NCI-H1930 (cell line): ENCODE data around the gene PTGIS.
"Not testable (repeated sequence)": the region's sequence is repeated elsewhere in the genome, so short reads cannot be mapped to it uniquely, and the experiment has no call there.

Experiments
- DNase-seq, 2 experiments: peaks; one replicate each; lab custom pipeline; 2025; lab: John Stamatoyannopoulos, UW

Gene PTGIS

DNA sequence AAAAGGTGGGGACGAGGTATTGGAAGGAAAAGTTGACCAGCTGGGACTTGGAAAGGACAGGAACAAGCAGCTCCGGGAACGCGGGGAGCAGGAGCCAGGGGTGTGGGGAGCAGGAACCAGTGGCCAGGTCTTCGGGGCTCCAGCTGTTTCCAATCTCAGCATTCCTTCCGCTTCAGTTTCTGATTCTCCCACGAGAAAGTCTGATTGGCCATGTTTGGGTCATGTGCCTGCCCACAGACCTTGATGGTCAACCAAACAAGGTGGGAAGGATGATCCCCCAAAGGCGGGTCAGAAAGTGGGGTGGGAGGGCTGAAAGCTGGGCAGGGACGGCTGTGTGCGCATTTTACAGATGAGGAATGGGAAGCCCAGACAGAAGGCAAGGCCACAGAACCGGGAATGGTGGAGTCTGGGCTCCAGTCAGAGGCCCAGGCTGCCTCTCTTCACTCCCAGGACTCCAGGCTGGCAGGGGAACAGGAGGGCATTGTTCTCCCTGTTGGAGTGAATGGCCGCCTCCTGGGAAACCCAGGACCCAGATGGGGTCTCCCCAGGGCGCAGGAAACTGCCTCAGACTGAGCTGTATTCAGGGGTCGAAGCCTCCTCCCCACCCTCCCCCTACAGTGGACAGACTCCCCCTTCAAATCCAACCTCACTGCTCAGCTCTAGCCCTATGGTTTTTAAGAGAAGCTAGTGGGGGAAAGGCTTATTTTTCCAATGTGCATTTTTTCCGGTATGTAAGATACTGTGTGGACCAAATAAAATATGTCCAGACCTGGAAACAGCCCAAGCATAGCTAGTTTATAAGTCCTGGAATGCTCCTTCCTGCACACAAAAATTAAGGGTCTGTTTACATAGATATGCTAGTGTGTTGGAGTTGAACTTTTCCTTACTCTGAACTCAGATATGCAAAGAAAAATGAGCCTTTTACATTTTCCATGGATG lies 12.2 kb upstream of the PTGIS start:
- DNase-seq = no peak

DNA sequence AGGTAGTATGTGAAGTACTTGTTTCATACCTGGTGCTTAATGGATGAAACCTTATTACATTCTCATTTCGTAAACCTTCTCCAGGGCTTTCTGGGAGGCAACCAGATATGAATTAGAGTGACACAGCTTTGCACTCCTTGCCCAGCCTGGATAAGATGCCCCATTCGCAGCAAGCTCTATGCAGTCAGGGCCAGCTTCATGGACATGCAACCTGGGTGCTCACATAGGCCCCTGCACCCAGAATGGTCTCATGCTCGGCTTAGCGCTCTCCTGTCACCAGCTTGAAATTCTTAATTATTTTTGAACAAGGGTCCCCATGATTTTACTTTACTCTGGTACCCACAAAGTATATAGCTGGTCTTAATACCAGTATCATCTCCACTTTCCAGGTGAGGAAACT lies 11.3 kb upstream of the PTGIS start:
- DNase-seq = no peak

DNA sequence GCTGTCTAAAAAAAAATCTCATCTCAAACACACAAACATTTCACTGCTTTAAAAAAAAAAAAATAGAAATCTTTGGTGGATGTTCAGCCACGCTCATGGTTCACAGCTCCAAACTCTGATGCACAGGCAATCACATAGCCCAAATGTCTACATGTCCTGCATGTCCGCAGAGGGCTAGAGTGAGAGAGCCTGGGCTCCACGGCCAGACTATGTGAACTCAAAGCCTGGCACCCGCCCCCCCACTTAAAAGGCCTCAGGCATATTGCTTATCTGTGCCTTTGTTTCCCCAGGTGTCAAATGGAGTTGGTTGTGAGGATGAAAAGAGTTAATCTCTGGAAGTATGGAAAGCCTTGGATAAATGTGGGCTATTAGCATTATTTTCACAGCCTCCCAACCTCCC lies 10.5 kb upstream of the PTGIS start:
- no peak for DNase-seq

DNA sequence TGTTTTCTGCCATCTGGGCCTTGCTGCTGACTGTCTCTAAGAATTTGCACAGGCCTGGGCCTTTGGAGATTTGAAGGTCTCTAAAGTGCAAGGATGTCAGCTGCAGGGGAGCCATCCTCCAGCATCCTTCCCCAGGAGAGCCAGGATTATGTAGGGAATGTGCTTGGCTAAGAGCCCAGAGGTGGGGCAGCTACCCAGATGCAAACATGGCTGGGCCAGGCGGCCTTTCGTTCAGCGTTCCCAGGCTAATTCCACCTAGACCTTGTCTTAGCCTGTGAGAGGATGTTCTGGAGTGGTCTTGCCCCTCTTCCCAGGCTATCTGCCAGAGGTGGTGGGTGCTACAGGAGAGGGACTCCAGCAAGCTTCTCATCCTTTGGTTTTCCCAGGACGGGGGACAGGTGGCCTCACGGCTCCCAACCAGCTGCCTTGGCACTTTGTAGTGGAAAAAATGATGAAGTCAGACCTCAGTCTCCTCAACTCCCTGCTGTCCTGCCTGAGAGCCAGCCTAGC lies 7.7 kb upstream of the PTGIS start:
- no peak for DNase-seq

DNA sequence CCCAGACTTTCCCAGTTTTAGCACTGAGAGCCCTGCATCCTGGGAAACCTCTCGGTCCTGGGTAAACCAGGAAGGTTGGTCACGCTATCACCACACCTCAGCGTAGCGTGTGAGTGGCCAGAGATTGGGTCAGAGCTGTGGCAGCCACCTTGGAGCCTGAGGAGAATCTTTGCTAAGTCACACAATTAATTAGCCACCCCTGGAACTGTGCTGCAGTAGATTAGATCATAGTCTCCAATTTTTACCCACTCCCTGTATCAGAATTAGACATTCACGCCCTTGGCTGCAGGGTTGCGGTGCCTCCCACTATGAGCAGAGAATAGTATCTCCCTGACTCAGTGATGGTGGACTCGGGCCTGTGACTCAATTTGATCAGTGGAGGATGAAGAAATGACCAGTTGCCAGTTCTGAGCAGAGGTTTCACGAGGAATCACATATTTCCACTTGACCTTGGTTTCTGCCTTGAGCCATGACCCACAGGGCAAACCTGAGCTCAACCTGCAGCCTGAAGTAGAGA lies 6.0 kb upstream of the PTGIS start:
- DNase-seq = no peak

DNA sequence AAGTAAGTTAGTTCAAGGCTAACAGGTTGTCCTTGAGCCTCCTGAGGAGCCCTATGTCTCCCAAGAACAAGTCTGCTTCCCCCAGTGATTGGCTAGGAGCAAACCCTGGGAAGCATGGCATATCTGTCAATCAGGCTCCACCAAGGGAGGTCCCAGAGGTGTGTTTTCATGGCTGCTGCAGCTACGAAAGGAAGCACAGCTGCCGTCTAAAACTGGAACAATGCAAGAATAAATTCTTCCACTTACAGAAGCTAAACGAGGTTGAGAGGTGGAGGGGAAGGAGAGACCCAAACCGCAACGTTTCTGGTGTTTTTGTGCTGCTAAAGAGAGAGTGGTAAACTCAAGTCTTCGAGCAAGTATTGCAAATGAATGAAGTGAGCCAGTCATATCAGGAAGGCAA lies 4.9 kb upstream of the PTGIS start:
- DNase-seq = no peak

DNA sequence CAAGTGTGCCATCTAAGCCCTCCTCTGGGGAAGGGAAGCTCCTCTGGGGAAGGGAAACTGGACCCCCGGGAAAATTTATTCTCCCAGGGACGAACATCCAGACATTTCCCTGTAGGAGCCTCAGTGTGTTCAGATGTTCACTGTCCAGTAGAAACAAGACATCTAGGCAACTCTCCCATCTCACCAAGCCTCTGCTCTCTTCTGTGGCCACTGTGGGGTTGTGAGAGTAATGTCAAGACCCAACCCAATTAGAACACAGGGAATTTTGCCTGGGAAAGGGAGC lies 3.6 kb upstream of the PTGIS start:
- no peak for DNase-seq

DNA sequence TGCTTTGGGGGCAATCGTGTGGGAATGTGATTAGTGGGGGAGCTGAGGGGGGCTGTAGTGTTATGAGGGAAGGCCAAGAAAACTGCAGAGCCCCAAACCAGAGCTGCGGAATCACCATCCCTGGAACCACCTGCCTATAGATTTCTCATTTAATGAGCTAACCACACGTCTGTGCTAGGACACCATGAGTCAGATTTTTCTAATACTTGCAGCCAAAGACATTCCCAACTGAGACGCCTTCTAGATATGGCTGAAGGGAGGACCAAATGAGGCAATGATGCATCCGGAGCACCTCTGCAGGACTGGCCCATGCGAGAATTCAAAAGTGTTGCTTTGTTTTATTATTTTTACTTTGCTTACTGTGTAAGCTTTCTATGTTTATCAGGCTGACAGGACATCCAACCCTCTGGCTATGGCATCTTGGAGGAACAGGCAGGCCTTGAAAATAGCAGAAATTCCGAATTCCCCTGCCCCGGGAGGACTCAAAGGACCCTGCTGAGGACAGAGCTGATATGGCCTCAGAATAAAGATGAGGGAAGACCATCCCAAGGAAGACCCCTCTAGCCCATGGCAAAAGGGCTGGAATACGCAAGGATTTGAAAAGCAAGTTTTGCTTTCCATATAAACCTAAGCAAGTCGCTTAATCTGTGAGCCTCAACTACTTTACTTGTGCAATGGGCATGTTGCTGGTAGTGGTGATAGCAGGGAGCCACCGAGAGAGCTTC lies 3.1 kb upstream of the PTGIS start:
- no peak for DNase-seq

DNA sequence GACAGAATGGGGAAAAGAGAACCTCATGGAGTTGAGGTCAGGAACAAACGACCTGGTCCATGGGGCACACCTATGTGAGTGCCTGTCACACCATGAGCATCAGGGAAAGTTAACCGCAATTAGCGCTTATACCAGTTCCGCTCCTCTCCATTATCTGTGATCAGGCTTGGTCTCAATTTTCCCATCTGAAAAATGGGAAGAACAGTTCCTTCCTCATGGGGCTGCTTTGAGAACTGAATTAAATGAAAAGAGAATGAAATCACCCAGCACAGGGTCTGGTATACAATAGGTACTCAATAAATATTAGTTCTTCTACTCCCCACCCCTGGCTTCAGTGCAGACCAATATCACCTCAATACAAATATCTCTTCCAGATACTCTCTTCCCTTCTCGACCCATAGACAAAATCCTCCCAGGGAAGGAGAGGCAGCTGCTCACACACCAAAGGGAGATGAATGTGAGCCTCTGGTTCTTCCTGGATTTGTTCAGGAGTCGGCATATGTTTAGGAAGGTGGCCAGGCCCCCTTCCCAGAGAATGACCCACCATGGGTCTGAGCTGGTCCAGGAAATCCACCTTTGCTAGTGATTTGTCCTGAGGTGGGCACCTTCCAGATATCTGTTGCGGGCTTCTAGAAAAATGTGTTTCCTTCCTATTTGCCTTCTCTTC lies 2.4 kb upstream of the PTGIS start:
- no peak for DNase-seq

DNA sequence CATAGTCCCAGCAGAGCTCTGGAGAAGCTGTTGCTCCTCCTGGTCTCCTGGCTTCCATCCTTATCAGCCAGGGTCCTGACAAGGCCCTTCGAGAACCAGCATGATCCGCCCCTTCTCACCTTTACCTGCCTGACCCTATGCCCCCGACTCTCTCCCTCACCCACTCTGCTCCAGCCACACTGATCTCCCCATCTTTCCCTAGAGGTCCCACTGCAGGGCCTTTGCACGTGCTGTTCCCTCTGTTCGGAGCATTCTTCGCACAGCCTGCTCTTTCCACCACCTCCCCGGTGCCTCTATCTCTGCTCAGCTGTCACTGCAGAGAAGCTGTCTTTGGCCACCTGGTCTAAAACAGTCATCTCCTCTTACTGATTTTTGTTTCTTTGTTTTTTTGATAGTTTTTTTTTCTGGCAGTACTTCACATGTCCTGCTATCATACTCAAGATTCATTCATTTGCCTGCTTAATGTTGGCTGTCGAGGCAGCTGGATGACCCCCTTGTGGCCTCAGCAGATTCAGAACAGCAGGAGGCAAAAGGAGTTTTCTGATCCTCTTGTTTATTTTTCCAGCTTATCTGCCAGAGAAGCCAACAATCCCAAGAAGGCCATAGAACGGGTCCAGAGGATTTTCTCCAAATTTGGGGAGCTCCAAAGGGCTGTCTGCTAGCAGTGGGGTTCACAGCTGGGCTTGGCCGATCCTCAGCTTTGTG lies 1.6 kb upstream of the PTGIS start:
- DNase-seq = no peak

DNA sequence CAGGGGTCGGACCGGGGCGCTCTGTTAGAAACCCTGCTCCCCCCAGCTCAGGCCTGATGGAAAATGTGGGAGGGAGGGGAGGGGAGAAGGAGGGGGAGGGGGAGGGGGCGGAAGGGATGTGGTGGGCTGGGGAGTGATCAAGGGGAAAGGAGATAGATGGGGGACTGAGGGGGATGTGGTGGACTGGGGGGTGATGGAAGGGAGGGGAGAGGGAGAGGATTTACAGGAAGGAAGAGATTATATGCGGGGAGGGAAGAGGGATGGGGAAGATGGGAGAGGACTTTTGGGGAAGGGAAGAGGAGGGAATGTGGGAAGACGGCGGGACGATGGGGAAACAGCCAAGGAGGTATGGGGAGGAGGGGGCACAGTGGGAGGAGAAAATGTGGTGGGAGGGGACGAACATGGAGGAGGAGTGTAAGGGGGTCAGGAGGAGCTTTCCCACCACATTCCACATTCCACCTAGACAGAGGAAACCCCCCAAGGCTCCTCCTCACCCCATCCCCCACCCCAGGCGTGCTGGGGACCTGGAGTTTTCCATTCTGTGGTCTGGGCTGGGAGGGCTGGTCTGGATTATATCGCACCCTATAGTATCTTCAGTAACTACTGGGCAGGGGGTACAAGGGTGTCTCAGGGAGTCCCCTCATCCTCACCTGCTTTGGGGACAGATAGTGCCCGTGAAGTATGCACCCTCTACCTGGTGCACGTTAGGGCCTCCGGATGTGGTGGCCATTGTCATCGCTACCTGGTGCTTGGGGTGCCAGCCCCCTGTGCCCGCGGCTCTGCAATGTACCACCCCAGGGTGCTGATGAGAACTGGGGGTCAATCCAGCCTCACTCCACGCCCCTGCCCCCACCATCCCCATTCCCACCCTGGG lies 578 bp upstream of the PTGIS start:
- no peak for DNase-seq

DNA sequence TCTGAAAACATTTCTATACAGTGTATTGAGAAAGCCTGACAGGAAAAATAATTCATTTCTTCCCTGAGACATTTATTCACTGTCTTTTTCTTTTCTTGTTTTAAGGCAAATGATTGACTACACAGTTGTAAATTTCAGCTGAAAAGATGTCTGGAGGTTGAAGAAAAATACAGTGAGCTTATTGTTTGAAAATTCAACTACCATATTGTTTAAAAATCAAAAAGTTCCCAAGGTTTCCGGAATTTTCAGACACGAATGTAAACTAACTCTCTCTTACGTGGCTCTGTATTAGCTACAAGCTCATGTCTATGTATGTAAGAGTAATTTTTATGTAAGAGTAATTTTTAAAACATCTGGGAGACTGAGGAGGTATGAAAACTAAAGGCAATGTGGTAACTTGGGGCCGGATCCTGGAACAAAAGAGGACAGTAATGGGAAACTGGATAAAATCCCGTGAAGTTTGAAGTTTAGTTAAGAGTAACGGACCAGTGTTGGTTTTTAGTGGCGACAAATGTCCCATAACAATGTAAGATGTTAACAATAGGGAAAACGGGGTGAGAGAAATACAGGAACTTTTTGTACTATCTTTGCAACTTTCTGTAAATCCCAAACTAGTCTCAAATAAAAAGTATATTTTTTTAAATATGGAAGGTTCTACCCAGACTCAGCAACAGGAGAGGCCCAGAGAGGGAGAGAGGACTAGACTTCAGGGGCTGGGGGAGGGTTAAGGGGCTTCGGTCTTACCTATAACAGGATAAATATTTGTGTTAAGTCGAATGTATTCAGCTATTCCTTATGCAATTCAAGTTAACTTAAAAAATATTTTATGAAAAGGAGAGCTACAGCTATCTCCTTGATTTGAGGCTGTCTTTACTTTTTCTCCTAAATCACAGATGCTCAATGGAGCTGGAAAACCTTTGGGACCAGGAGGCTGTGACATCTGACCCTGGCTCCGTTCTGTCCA lies 1.3 kb downstream of the PTGIS start:
- no peak for DNase-seq

DNA sequence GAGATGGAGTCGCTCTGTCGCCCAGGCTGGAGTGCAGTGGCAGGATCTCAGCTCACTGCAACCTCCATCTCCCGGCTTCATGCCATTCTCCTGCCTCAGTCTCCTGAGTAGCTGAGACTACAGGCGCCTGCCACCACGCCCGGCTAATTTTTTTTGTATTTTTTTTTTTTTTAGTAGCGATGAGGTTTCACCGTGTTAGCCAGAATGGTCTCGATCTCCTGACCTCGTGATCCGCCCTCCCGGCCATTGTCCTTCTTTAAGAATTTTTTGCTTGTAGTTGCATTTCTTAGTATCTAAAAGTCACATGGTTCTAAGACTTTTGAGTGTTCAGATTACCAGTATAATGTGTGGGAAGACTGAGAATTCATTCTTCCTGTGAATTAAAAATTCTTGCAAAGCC lies 2.9 kb downstream of the PTGIS start:
- DNase-seq = not testable (repeated sequence)

DNA sequence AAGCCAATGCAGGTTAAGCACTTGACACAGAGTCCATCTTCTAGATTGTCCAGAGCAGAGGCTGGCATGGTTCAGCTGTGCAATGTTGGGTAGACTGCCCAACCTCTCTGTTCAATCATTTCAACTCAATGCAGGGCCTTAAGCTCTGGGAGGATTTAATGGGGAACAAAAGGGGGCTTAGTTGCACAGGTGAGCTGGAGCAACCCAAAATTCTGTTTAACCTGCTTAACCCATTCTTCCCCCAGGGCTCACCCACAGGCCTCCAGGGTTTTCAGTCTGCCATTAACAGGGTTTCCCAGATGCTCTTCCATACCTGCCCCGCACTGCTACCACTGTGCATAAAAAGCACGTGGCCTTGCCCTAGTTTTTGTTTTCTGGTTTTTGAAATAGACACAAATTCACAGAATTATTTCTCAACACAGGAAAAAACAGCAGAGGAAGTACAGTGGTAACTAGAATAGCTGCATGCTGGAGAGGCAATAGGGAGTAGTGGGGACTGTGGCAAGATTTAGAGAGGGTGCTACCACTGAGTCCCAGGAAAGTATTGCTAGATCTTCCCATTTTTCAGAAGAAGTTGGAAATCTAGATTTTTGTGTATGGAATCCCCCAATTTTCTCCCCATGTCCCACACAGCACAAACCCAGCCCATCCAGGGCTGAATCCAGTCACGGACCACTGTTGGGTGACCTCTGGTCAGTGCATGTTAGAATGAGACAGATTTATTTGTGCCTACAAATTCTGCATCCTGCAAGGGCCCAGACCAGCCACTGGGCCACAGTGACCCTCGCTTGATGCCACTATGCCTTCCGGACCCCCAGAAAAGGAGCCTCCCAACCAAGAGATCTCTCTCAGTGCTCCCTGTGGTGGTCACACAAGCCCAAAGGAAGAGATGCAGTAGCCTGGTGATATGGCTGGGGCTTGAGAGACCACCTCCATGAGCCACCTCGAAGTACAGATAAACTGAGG lies 4.6 kb downstream of the PTGIS start:
- DNase-seq = no peak

DNA sequence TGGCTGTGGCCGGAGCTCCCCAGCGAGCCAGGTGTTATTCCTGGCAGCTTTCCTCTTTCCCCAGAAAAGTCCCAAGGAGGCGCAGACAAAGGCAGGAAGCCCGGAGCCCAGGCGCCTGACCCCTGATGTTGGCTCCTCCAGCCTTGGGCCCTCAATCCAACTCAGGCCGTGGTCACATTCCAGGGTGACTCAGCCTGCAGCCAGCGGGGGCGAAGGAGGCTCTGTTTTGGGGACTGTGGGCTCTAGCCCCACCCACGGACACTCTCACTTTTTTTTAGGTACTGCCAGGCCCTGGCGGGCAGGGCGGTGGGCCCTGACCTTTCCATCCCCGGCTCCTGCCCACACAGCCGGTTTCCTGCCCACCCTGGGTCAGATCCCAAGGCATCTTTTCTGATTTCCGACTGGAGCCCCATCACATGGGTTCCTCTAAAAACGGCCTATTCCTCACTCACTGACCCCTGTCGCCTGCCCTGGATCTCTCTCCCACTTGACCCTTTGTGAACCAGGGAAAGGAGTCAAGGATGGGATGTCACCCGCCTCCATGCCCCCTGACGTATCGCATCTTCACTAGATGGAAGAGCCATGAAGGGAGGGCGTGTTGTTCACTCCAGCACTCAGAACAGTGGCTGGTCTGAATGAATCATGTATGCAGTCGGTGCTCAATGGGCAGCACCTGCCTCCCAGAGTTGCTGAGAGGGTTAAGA lies 5.5 kb downstream of the PTGIS start:
- no peak for DNase-seq

DNA sequence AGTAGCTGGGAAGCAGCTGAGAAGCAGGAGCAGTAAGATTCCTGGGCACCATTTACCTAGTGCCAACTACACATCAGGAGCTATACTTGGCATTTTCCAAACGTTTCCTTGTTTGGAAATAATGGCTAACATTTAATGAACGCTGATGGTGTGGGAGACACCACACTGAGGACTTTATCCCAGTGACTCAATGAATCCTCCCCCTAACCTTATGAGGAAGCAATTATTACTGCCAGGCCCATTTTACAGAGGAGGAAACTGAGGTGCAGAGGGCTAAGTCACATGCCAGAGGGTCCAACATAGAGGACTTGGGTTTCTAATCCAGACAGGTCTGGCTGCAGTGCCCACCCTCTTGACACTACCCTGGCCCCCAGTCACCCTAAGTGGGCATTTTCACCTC lies 6.1 kb downstream of the PTGIS start:
- DNase-seq = no peak

DNA sequence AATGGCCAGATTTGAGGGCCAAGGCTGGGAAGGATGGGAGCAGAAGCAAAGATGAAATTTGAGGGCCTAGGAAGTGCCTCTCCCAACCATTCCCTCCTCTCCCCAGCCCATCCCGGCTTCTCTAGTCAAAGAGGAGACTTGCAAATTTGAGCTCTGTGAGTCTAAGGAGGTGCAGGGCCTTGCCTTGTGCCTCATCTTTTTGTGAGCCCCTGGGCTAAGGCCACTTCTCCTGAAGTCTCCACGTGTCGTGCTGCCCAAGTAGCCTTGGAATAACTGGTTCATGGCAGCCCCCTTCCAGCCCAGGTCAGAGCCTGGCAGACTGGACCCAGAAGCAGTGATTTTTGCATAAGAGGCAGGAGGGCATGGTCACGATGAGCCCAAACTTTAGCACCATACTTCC lies 6.7 kb downstream of the PTGIS start:
- DNase-seq = no peak

DNA sequence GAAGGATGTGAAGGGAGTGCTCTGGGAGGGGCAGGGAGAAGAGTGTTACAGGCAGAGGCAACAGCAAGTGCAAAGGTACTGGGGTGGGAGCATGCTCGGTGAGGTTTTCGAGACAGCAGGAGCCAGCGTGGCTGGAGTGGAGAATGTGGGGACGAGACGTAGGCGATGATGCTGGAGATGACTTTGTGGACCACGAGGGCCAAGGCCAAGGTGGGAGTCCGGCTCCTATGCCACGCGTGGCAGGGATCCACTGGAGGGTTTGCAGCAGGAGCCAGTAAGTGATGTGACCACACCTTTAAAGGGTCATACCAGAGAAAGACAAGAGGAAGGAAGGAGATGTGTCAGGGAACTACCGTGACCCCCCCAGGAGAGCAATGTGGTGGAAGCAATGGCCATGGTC lies 7.3 kb downstream of the PTGIS start:
- no peak for DNase-seq
